Measurements from ENCODE around the gene AOAH.

GRCh38 chr7:36661135-36661840, 63.0 kb downstream of the AOAH start:
- TF ChIP-seq CTCF (IDR thresholded peaks at IDR 0.05) = no peak
- TF ChIP-seq EZH2phosphoT487 (IDR thresholded peaks at IDR 0.05) = no peak
- no peak for TF ChIP-seq EZH2 (IDR thresholded peaks at IDR 0.05)

Measured in neural progenitor cell (in vitro differentiated cells).